GM18861 (cell line): ENCODE measurements around the gene NEDD9.

Experiments
- ATAC-seq: cut with Tn5 transposase; IDR thresholded peaks from one replicate; pipeline ENCODE4 v1.9.1; 2021; ENCODE audit not compliant: unreplicated experiment

NEDD9 gene

GRCh38 chr6:11183761-11184362 is 48.6 kb downstream of the NEDD9 start:
- ATAC-seq, result no peak

- no peak for ATAC-seq
Observed at GRCh38 chr6:11181478-11182136, 50.9 kb downstream of the NEDD9 start.

- ATAC-seq, result no peak
Observed at GRCh38 chr6:11179419-11180202, 52.9 kb downstream of the NEDD9 start.

- ATAC-seq, result no peak
Observed at GRCh38 chr6:11179088-11179418, 53.4 kb downstream of the NEDD9 start.

GRCh38 chr6:11177271-11177670 is 55.2 kb downstream of the NEDD9 start:
- ATAC-seq, result no peak

GRCh38 chr6:11174242-11174611 is 58.2 kb downstream of the NEDD9 start:
- ATAC-seq, result no peak

- no peak for ATAC-seq
Observed at GRCh38 chr6:11172501-11173327, 59.8 kb downstream of the NEDD9 start.

- no peak for ATAC-seq
Observed at GRCh38 chr6:11171952-11172351, 60.5 kb downstream of the NEDD9 start.

GRCh38 chr6:11168091-11168635 is 64.3 kb downstream of the NEDD9 start:
- no peak for ATAC-seq

- ATAC-seq, result no peak
Observed at GRCh38 chr6:11166948-11167347, 65.5 kb downstream of the NEDD9 start.

GRCh38 chr6:11164717-11165646 is 67.5 kb downstream of the NEDD9 start:
- ATAC-seq, result no peak

GRCh38 chr6:11163932-11164331 is 68.5 kb downstream of the NEDD9 start:
- no peak for ATAC-seq

- ATAC-seq, result no peak
Observed at GRCh38 chr6:11162262-11162661, 70.2 kb downstream of the NEDD9 start.

GRCh38 chr6:11161031-11161956 is 71.2 kb downstream of the NEDD9 start:
- ATAC-seq, result no peak

GRCh38 chr6:11160199-11160598 is 72.3 kb downstream of the NEDD9 start:
- ATAC-seq, result no peak

GRCh38 chr6:11155589-11155988 is 76.9 kb downstream of the NEDD9 start:
- no peak for ATAC-seq

GRCh38 chr6:11153447-11153846 is 79.0 kb downstream of the NEDD9 start:
- ATAC-seq, result no peak

GRCh38 chr6:11152581-11152980 is 79.9 kb downstream of the NEDD9 start:
- ATAC-seq, result no peak

GRCh38 chr6:11151488-11151887 is 81.0 kb downstream of the NEDD9 start:
- ATAC-seq, result no peak
